GM04504 (cell line): ENCODE results near the gene OSBPL2.

Experiments
- DNase-seq: peaks from one replicate; pipeline ENCODE4 v3.0.0-alpha.2; 2012; ENCODE audit warnings: low read depth

The OSBPL2 gene

GRCh38 chr20:62222266-62222850, 16.0 kb upstream of the OSBPL2 start:
- no peak for DNase-seq

DNA sequence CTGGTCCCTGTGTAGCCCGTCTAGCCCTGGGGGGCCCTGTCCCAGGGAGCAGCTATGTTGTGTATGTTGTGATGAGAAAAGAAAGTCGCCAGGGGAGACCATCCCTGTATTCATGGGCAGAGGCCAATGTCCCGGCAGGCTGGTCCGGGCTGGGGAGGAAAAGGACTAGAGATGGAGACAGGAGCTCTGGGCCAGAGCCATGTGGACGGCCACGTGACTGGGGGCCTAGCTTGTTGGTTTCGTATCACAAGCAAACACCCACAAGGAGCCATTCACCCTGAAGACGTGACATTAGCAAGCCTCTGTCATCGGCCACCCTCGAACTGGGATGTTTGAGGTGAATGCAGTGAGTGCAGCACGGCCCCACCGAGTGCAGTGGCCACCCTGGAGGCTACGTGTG, 15.3 kb upstream of the OSBPL2 start:
- DNase-seq = no peak

- no peak for DNase-seq
Observed at GRCh38 chr20:62223571-62223970, 14.8 kb upstream of the OSBPL2 start.

GRCh38 chr20:62224113-62224855, 14.0 kb upstream of the OSBPL2 start:
- no peak for DNase-seq

DNA sequence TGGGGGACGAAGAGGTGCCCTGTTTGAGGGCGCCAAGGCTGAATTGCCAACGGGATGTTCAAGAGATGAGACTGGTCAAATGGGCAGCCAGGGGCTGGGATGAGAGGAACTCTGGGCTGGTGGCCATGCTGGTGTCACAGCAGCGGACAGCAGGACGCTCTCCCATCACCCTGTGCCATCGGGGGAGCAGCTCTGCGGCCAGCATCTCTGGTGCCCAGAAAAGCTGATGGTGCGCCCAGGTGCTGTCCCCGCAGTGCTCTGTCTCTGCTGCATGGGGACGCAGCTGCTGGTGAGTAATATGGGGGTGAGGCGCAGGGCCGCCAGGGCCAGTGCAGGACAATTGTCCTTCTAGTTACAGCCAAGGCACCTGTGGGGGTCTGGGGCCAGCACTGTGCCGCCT, 13.3 kb upstream of the OSBPL2 start:
- no peak for DNase-seq

DNA sequence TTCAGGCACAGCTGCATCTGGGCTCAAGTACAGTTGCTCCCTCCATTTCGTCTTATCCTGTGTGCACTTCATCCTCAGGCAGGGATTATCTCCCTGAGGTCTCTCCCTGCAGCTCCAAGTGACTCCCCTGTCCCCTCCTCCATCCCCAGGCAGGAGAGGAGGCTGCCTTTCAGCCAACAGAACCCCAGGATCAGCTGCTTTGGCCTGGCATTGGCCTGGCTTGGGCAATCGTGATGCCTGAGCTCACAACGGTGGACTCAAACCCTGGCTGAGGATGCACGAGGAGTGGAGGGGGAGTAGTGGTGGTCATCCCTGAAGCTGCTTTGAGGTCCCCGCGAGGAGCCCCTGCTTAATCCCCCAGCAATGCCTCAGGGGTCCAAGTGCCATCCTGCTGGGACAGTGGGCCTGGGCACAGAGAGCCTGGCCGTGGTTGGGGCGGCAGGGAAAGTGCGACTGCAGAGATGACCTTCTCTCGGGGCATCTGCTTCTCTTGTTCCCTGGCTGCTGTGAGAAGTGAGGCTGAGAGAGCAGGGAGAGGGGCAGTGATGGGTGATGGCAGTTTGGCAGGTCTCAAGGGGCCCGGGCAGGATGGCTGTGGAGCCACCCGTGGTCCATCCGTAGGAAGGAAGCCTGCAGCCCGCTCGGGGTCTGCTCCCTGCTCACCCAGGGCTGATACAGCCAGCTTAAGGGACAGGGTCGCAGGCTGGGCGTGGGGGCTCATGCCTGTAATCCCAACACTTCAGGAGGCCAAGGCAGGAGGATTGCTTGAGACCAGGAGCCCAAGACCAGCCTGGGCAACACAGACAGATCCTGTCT, 12.3 kb upstream of the OSBPL2 start:
- no peak for DNase-seq

- no peak for DNase-seq
Observed at GRCh38 chr20:62226707-62227590, 11.4 kb upstream of the OSBPL2 start.

- no peak for DNase-seq
Observed at GRCh38 chr20:62227591-62227976, 10.7 kb upstream of the OSBPL2 start.

DNA sequence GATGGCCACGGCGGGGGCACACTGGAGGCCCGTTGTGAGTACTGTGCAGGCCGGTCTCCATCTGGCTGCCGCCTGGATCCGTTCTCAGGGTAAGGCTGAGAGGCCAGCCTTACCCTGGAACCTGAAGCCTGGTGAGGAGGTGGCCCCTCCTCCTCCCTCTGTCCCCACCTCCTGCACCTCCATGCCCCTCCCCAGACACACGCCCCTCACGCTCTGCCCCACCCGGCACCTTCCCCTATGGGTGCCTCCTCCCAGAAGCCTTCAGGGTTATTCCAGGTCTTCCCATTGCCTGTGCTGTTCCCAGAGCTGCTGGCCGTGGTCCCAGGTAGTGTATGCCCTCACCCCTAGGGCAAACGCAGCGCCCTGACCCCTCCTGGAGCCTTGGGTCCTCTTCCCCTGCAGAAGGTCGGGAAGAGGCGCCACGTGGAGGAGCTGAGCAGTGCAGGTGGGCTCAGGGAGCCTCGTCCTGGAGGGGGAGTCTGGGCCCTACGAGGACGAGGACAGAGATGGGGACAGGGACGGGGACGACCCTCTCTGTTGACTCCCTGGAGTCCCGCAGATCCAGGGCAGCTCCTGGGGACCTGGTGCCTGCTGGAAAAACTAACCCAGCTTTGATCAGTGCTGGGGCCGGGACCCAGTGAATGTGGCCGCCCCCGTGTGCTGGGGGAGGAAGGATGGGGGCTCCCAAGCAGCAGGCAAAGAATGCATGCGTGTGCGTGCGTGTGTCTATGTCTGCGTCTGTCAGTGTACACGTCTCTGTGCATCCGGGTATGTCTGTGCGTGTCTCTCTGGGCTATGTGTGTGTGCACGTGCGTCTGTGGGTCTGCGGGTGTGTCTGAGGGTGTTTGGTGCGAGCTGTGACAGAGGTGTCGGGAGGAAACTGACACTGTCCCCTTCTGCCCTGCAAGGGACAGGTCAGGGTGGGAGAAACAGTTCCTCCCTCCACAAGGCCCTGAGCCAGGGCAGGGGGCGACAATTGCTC, 10.1 kb upstream of the OSBPL2 start:
- no peak for DNase-seq

- DNase-seq = no peak
Observed at GRCh38 chr20:62228982-62229545, 9.3 kb upstream of the OSBPL2 start.

GRCh38 chr20:62229667-62230066, 8.7 kb upstream of the OSBPL2 start:
- DNase-seq = no peak

DNA sequence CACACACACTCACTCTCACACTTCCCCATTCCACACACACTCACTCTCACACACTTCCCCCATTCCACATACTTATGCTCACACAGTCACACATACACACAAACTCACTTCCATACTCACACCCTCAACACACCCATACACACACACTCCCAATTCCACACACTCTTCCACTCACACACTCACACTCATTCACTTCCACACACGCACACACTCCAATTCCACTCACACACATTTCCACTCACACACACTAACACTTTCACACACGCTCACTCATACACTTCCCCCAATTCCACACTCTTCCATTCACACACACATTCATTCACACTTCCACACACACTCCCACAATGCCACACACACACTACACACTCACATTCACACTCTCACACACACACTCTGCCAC, 8.0 kb upstream of the OSBPL2 start:
- no peak for DNase-seq

DNA sequence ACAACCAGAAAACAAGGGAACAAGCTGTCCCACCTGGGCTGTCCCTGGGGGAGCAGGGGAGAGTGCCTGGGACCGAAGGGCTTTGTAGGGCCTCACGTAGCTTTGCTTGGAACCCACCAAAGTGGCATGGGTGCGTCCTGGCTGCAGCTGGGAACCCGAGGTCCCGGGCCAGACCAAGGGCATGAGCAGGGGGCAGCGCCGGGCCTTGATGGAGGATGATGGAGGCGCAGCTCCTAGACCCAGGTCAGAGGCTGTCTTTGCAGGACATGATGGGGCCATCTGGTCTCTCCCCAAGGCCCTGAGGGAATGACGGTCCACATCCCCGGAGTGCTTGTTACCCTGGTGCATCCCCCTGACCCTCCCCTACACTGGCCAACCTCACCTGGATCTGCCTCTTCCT, 7.6 kb upstream of the OSBPL2 start:
- no peak for DNase-seq

DNA sequence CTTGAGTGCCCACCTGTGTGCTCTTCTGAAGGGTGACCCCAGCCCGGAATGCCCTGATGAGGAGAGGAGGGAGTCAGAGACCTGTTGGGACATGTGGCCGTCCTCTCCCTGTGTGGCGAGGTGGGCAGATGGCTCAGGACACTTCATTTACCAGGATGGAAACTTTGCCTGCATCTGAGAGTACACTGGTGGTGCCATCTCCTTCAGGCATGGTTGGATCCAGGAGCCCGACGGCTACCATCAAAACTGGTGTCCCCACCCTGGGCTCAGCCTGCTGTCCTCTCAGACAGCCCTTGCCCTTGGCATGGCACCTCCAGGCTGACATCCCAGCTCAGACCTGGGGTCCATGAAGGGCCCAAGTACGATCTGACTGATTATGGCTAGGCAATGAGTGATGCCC, 7.0 kb upstream of the OSBPL2 start:
- no peak for DNase-seq

DNA sequence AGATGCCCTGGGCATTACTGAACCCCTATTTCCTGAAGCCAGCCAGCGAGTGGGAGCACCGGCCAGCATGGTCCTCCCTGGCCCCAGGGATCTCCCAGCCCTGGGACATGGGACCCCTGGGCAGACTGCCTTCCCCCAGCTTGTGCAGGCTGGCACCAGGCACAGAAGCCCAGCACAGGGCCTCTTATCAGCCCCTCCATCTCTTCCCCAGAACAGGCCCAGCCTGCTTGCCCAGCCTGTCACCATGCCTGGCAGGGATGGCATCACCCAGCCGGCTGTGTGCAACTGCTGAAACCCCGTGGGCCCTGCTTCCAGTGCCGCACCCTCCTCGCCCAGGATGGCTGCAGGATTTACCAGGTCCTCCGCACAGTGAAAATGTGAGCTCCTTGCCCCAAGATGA, 6.1 kb upstream of the OSBPL2 start:
- no peak for DNase-seq

DNA sequence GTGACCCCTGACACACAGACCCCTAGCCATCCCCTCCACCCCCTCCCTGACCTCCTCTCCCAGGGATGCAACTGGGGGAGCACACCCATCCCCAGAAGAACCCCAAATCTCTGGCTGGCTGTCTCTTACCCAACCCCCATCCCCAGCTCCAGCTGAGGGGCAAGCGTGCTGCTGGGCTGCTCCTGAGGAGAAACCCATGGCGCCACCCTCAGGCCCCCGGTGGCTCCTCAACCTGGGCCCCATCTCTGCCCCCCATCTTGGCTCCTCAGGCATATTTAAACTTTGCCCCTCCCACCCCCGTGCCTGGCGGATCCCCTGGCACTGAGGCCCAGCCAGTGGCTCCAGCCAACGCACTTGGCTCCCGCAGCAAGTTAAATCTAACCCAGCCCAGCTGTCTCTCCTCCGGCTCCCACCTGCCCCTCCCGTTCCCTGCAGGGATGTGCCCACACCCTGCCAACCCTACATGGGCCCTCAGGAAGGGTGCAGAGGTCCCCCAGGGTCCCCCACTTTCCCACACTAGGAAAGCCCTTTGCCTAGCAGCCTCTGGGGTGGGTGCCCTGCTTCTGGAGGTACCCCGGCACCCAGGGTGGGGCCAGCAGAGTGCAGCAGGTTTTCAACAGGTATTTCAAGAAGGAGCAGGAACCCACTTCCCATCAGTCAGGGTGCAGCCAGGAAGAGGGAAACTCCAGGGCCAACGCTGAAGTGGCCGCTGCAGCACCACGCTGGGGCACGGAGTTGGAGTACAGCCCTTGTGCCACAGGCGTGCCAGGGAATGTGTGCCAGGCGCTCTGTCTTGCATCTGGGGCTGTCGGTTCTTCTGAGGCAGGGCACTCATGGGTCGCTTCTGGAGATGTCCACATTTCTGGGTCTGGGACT, 5.3 kb upstream of the OSBPL2 start:
- DNase-seq = no peak

- DNase-seq = no peak
Observed at GRCh38 chr20:62233684-62234083, 4.6 kb upstream of the OSBPL2 start.

GRCh38 chr20:62234339-62234738, 4.0 kb upstream of the OSBPL2 start:
- no peak for DNase-seq

GRCh38 chr20:62235001-62235776, 3.1 kb upstream of the OSBPL2 start:
- DNase-seq = no peak
